LNCaP clone FGC (cell line): Measurements from ENCODE around the gene JPH3.
"Not testable (repeated sequence)": the region's sequence is repeated elsewhere in the genome, so short reads cannot be mapped to it uniquely, and the experiment has no call there.

Experiments
- DNase-seq: peaks from one replicate; pipeline ENCODE4 v3.0.0-alpha.2; 2011; ENCODE audit warnings: low read depth
- H3K4me3 ChIP-seq: 2 replicates; pipeline ENCODE4 v1.5.1; 2011; ENCODE audit warnings: mild to moderate bottlenecking, low read depth, low read length, control low read depth
- CTCF ChIP-seq: IDR thresholded peaks from 2 replicates; pipeline ENCODE4 v1.5.1; 2012; ENCODE audit warnings: mild to moderate bottlenecking; ENCODE audit not compliant: control insufficient read depth, insufficient read depth; ENCODE audit errors: extremely low read depth

Gene JPH3

DNA sequence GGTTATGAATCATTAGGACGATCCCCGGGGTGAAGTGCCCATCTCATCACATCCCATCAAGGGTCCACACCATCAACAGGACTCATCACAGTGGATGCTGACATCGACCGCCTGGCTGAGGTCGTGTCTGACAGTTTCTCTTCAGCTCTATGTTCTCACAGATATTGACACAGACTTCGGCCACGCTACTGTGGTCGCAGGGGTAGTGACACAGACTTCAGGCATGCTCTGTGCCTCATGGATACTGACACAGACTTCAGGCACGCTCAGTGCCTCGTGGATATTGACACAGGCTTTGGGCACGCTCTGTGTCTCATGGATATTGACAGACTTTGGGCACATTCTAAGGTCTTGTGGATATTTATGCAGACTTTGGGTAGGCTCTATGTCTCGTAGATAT, 113.3 kb downstream of the JPH3 start:
- no peak for DNase-seq
- H3K4me3 ChIP-seq = no peak overlapping the region
- no peak for TF ChIP-seq CTCF

GRCh38 chr16:87718831-87719230, 116.5 kb downstream of the JPH3 start:
- not testable (repeated sequence) for H3K4me3 ChIP-seq, DNase-seq

- no peak for TF ChIP-seq CTCF
- H3K4me3 ChIP-seq = no peak overlapping the region
- DNase-seq = no peak
Observed at GRCh38 chr16:87720446-87720845, 118.1 kb downstream of the JPH3 start.

DNA sequence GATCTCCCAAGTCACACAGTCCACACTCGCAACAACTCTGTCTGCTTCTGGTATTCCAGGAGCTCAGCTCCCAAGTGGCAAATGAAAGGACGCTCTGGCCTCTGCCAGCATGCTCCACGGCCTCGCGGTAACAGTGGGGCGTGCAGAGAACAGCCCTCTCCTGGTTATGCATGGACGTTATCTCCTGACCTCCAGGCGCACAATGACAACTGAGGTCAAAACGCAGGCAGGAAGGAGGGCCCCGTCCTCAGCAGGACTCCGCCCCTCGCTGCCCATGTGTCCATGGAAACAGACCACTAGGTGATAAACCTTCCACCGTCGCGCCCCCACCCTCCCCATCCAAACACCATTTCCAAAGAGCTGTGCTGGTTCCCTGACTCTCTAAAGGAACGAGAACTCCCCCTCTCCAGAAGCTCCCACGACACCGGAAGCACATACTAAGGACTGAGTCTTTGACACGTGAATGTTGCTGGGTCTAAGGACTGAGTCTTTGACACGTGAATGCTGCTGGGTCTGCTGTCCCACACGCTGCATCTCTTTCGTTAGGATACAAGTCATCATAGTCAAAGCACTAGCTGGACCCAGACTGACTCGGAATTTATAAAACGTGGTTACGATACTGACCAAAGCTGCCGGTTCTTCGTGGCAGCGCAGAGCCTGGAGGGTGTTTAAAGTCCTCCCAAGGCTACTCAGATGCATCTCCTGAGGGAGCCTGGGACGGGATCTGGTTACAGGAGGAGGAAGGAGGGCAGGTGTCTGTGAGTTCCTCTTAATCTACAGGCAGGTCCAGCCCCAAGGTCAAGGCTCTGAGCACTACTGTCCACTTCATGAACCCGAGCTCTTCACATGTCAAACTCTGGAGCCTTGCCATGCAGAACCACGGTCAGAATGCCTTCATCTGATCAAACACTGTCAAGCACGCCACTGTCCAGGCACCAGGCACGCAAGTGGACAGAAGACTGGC, 119.6 kb downstream of the JPH3 start:
- TF ChIP-seq CTCF = no peak
- no peak overlapping the region for H3K4me3 ChIP-seq
- no peak for DNase-seq

DNA sequence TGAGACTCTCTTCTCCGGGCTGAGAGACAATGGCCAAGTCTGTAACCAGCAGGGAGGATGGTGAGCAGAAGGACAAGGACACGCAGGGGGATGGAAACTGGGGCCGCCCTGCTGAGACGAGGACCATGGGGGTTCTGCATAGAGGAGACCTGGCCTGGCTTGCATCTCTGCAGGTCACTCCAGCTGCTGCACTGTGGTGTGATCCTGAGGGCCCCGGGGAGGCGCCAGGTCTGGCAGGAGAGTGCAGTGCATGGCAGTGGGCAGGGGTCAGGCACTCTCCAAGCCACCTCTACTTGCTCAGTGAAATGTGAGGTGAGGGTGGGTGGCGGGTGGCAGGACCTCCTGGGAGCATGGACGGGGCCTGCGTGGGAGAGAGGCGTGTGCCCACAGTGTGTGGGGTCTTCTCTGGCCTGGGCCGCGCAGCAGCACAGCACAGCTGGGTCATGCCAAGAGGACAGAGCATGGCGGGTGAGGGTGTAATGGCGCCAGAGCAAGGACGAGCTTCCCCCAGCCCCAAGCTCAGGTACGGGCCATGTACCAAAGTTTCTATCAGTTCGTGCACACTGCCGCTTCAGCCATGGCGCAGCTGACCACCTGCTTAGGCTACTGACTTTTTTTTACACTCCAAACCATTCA, 120.4 kb downstream of the JPH3 start:
- no peak overlapping the region for H3K4me3 ChIP-seq
- no peak for TF ChIP-seq CTCF
- DNase-seq = no peak

DNA sequence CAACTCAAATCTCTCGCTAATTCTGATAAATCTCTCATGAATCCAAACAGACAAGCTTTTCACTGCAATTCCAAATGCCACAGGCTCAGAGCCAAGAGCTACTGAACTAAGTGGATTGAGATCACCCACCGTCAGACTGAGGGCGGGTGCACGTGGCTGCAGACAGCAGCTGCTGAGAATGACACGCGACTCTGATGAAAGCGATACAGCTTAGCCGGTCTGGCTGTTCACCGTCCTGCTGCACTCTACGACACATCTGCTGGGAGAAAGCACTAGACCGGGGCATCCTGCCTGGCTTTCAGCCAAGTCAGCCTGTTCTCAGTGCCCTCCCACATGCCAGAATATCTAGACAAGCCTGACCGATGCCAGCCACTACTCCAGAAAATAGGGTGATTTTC, 120.9 kb downstream of the JPH3 start:
- no peak for TF ChIP-seq CTCF
- no peak for DNase-seq
- no peak overlapping the region for H3K4me3 ChIP-seq

DNA sequence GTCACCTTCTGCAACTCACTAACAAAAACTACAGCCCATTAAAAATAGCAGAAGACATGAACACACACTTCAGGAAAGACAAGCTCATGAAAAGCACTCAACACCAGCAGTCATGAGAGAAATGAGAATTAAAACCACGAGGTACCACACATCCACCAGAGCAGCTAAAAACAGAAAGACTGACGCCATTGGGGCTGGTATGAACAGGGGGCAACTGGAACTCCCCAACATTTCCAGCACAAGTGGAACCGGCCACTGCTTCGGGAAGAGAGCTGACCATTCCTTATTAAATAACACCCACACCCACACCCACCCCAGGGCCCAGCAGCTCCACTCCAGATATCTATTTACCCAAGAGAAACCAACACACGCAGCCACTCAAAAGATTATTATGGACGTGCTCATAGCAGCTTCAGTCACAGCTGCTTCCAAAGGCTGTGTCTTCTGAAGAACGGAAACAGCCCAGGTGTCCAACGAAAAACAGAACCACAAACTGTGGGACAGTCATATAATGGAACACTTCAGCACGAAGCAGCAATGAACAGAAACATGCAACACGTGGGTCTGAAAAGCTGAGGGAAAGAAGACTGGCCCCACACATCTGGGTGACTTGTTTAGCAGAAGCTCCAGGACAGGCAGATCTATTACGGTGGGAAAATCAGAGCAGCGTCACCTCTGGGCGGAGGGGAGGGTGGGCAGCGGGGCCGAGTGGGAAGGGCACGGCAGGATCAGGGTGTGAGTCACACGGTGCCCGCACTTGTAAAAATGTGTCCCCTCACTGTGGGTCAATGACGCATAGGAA, 122.4 kb downstream of the JPH3 start:
- no peak for TF ChIP-seq CTCF
- no peak for DNase-seq
- no peak overlapping the region for H3K4me3 ChIP-seq
